ENCODE data around the gene HNRNPCL4.
"Not testable (repeated sequence)": the region's sequence is repeated elsewhere in the genome, so short reads cannot be mapped to it uniquely, and the experiment has no call there.

The HNRNPCL4 gene

DNA sequence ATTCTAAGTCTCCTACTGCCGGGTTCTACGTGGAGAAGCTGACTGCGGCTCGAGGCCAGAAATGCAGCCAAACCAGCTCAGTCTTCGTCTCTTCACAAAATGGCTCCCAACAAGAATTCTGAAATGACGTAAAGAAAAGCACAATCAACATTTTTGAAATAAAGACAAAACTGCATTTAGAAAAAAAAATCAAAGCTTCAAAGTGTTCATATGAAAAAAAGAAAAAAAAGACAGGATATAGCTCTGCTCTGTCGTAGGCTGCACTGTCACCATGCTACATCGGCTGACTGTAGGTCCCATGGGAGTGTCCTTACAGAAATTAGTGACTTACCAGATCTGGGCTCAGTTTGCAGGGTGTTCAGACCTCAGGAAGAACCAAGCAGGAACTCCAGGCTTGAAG lies at the start of gene HNRNPCL4:
TSS of gene HNRNPCL4 (minus strand) at position 101 of the 400 bp plus-strand sequence. CDS start 164 bp downstream, outside the sequence.
- in situ Hi-C loops (cut with HindIII; ENCODE audit: low sequenced_read_pairs), result not testable (repeated sequence)

DNA sequence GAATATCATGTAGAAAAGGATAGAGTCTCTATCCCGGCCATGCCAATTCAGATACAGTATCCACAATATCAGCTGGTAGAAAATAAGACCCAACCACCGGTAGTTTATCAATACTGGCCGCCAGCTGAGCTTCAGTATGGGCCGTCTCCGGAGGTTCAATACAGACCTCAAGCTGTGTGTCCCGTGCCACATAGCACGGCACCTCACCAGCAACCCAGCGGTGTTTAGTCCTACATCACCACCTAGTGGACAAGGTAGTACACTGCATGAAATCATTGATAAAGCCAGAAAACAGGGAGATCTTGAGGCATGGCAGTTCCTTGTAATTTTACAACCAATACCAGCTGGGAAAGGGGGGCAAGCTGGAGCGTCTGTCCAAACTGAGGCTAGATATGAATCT lies 43.3 kb upstream of the HNRNPCL4 start:
- in situ Hi-C loops (cut with HindIII; ENCODE audit: low sequenced_read_pairs), result not testable (repeated sequence)

DNA sequence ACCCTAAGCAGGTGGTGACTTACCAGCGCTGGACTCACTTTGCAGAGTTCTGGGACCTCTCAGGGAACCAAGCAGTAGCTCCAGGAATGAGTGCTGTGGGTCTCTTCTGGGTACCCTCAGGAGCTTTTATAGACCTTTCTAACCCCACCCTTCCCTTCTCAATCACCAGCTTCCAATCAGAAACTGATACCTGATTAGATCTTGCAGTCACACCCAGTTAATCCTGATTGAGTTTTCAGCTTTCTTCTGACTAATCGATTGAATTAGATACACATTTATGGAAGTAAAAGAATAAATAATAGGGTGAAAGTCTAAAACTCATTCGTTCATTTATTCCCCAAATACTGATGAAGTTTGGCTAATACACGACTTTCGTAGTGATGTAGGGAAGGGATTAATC lies 35.9 kb upstream of the HNRNPCL4 start, which contains the start of gene PRAMEF13:
TSS of gene PRAMEF13 (minus strand) at position 101 of the 400 bp plus-strand sequence. CDS start 1,820 bp downstream, outside the sequence.
- in situ Hi-C loops (cut with HindIII; ENCODE audit: low sequenced_read_pairs), result not testable (repeated sequence)

DNA sequence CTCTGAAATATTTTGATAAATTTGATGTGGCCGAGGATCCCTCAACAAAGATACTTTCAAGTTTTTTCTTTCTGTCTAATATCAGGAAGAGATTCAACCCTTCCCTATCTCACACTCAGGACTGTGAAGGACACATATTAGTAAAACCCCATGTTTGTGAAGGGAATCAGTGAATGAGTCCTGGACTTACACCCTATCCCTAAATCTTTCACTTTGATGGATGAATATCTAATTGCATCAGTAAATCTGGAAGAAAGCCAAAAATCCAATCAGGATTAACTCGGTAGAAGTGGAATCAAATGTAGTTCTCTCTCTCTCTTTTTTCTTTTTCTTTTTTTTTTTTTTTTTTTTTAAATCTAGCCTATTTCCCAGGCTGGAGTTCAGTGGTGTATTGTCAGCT lies 6.1 kb upstream of the HNRNPCL4 start, which contains the start of gene PRAMEF9:
TSS of gene PRAMEF9 (plus strand) at position 301 of the 400 bp plus-strand sequence. CDS start 3,433 bp downstream, outside the sequence.
- in situ Hi-C loops (cut with HindIII; ENCODE audit: low sequenced_read_pairs), result not testable (repeated sequence)

DNA sequence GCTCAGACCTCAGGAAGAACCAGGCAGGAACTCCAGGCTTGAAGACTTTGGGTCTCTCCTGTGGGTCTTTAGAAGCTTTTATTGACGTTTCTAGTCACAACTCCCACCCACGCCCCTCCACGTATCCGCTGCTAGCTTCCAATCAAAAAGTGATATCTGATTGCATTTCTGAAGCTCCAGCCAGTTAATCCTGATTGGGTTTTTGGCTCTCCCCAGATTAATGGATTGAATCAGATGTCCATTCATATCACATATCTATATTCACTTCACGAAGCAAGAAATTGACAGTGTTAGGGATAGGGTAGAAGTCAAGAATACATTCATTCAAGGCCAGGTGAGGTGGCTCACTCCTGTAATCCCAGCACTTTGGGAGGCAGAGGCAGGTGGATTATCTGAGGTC lies 9.5 kb downstream of the HNRNPCL4 start, which contains the start of gene PRAMEF26:
TSS of gene PRAMEF26 (minus strand) at position 101 of the 400 bp plus-strand sequence. CDS start 2,914 bp downstream, outside the sequence.
- in situ Hi-C loops (cut with HindIII; ENCODE audit: low sequenced_read_pairs), result not testable (repeated sequence)

DNA sequence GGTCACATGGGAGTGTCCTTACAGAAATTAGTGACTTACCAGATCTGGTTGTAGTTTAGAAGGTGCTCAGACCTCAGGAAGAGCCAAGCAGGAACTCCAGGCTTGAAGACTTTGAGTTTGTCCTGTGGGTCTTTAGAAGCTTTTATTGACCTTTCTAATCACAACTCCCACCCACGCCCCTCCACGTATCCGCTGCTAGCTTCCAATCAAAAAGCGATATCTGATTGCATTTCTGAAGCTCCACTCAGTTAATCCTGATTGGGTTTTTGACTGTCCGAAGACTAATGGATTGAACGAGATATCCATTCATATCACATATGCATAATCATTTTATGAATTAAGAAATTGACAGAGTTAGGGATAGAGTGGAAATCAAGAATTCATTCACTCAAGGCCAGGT lies 48.7 kb downstream of the HNRNPCL4 start, which contains the start of gene HNRNPCL2:
TSS of gene HNRNPCL2 (minus strand) at position 101 of the 400 bp plus-strand sequence. CDS start 454 bp downstream, outside the sequence.
- in situ Hi-C loops (cut with HindIII; ENCODE audit: low sequenced_read_pairs), result not testable (repeated sequence)

Data from endothelial cell of hepatic sinusoid (primary cell).